ENCODE measurements around the gene EPHA4.

DNA sequence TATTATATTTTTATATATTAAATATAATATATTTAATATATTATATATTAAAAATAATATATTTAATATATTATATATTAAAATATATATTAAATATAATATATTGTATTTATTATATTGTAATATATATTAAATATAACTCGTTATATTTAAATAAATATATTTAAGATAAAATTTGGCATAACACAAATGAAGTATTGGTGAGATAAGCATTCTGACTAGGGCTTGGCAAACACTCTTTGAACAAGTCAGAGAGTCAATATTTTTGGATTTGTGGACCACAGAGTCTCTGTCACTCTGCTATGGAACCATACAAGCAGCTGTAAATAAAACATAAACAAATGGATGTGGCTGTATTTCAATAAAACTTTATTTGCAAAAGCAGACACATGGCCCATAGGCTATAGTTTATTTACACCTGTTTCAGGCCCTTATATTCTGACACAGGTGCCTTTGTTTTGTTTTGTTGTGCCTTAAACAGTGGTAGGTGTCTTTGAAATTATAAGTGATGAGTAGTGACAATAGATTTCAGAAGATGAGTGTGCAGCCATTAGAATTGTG lies 190.1 kb downstream of the EPHA4 start:
- TF ChIP-seq EZH2 (IDR thresholded peaks at IDR 0.05; ENCODE audit: insufficient read depth, poor library complexity, severe bottlenecking) = no peak
- TF ChIP-seq EZH2phosphoT487 (IDR thresholded peaks at IDR 0.05; ENCODE audit: insufficient read depth, low read depth) = no peak

Data from GM23248 (cell line).